Neural cell (in vitro differentiated cells): ENCODE results near the gene ISG20.

Experiments used
- CTCF ChIP-seq: fragments of 450-650 bp; IDR thresholded peaks from 2 replicates; pipeline ENCODE4 v1.5.1; 2014; ENCODE audit warnings: antibody characterized with exemption, mild to moderate bottlenecking, moderate library complexity; ENCODE audit not compliant: poor library complexity, severe bottlenecking
- EP300 ChIP-seq: fragments of 450-650 bp; conservative IDR thresholded peaks from 2 replicates; pipeline ENCODE4 v1.6.1; 2014; ENCODE audit warnings: antibody characterized with exemption, mild to moderate bottlenecking, moderate library complexity; ENCODE audit not compliant: poor library complexity, severe bottlenecking
- POLR2AphosphoS5 ChIP-seq: IDR thresholded peaks from 2 replicates; pipeline ENCODE4 v1.6.1; 2012
- RAD21 ChIP-seq: fragments of 450-650 bp; conservative IDR thresholded peaks from 2 replicates; pipeline ENCODE4 v1.6.1; 2014; ENCODE audit warnings: antibody characterized with exemption, mild to moderate bottlenecking, moderate library complexity
- SMC3 ChIP-seq: fragments of 450-650 bp; conservative IDR thresholded peaks from 2 replicates; pipeline ENCODE4 v1.6.1; 2014; ENCODE audit warnings: antibody characterized with exemption, mild to moderate bottlenecking, moderate library complexity; ENCODE audit not compliant: poor library complexity
- TAF1 ChIP-seq: IDR thresholded peaks from 2 replicates; pipeline ENCODE4 v1.6.1; 2012; ENCODE audit warnings: low read depth

DNA sequence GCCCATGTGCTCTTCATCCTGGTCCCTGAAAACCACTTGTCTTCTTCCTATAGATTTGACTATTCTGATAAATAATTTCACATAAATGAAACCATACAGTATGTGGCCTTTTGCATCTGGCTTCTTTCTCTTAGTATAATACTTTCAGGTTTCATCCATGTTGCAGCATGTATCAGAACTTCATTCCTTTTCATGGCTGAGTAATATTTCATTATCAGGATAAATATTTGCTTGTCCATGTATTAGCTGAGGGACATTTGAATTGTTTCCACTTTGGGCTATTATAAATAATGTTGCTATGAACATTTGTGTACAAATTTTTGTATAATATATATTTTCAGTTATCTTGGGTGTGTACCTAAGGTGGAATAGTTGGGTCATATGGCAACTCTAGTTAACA lies 47.4 kb upstream of the ISG20 start:
- TF ChIP-seq CTCF (no peak), POLR2AphosphoS5 (no peak), TAF1 (no peak), RAD21 (no peak), SMC3 (no peak), EP300 (no peak)
